Measurements from ENCODE around the gene FGD5.

- TF ChIP-seq, protein P1, sequence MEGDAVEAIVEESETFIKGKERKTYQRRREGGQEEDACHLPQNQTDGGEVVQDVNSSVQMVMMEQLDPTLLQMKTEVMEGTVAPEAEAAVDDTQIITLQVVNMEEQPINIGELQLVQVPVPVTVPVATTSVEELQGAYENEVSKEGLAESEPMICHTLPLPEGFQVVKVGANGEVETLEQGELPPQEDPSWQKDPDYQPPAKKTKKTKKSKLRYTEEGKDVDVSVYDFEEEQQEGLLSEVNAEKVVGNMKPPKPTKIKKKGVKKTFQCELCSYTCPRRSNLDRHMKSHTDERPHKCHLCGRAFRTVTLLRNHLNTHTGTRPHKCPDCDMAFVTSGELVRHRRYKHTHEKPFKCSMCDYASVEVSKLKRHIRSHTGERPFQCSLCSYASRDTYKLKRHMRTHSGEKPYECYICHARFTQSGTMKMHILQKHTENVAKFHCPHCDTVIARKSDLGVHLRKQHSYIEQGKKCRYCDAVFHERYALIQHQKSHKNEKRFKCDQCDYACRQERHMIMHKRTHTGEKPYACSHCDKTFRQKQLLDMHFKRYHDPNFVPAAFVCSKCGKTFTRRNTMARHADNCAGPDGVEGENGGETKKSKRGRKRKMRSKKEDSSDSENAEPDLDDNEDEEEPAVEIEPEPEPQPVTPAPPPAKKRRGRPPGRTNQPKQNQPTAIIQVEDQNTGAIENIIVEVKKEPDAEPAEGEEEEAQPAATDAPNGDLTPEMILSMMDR (IDR thresholded peaks at IDR 0.05; ENCODE audit: low read length), result no peak
- no peak for TF ChIP-seq EZH2 (IDR thresholded peaks at IDR 0.05; ENCODE audit: borderline replicate concordance, low read length)
Observed at GRCh38 chr3:14927308-14927707, 108.5 kb downstream of the FGD5 start.
